PFSK-1 (cell line): ENCODE data around the gene CEP350.

Experiments
- POLR2AphosphoS5 ChIP-seq: IDR thresholded peaks from 2 replicates; pipeline ENCODE4 v1.6.1; 2012; ENCODE audit warnings: low read depth, mild to moderate bottlenecking, control low read depth, low read length, moderate library complexity
- TAF1 ChIP-seq: IDR thresholded peaks from 2 replicates; pipeline ENCODE4 v1.6.1; 2012; ENCODE audit warnings: low read length, control low read depth, borderline replicate concordance; ENCODE audit not compliant: insufficient read depth
- TF ChIP-seq, protein P1 (sequence below), 2 experiments: IDR thresholded peaks; 2 replicates each; pipeline versions ENCODE4 v1.6.1 to v1.8.0; 2011 to 2012; ENCODE audit warnings: low read depth in 2 of 2, low read length in 2 of 2, control low read depth in 1 of 2, inconsistent platforms in 1 of 2, mild to moderate bottlenecking in 1 of 2, moderate library complexity in 1 of 2; ENCODE audit not compliant: insufficient read depth in 1 of 2

DNA sequence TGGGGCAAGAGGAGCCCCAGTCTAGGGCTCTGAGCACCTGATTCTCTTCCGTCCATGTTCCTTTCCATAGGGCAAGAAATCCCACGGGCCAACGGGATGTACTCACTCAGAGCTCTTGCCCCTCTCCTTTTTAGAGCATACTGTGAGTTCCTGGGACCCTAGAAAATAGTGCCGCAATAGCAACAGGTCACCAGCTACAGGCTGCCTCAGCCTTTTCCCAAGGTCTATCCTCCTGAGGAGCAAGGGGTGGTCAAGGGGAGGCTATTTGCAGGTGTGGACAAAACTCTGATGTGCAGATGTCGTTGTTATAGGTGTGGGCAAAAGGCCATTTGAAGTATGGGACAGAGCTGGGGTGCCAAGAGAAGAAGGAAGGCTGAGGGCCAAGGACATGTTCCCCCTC is 198.4 kb downstream of the CEP350 start:
- TF ChIP-seq, protein P1, sequence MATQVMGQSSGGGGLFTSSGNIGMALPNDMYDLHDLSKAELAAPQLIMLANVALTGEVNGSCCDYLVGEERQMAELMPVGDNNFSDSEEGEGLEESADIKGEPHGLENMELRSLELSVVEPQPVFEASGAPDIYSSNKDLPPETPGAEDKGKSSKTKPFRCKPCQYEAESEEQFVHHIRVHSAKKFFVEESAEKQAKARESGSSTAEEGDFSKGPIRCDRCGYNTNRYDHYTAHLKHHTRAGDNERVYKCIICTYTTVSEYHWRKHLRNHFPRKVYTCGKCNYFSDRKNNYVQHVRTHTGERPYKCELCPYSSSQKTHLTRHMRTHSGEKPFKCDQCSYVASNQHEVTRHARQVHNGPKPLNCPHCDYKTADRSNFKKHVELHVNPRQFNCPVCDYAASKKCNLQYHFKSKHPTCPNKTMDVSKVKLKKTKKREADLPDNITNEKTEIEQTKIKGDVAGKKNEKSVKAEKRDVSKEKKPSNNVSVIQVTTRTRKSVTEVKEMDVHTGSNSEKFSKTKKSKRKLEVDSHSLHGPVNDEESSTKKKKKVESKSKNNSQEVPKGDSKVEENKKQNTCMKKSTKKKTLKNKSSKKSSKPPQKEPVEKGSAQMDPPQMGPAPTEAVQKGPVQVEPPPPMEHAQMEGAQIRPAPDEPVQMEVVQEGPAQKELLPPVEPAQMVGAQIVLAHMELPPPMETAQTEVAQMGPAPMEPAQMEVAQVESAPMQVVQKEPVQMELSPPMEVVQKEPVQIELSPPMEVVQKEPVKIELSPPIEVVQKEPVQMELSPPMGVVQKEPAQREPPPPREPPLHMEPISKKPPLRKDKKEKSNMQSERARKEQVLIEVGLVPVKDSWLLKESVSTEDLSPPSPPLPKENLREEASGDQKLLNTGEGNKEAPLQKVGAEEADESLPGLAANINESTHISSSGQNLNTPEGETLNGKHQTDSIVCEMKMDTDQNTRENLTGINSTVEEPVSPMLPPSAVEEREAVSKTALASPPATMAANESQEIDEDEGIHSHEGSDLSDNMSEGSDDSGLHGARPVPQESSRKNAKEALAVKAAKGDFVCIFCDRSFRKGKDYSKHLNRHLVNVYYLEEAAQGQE (IDR thresholded peaks at IDR 0.05; ENCODE audit: insufficient read depth in 1 of 2, low read depth in 2 of 2, low read length in 2 of 2) = no peak
- TF ChIP-seq TAF1 = no peak
- TF ChIP-seq POLR2AphosphoS5 = no peak
